ENCODE measurements around the gene COMMD6.
"Not testable (repeated sequence)": the region's sequence is repeated elsewhere in the genome, so short reads cannot be mapped to it uniquely, and the experiment has no call there.

Gene COMMD6

GRCh38 chr13:75549262-75550158, 11.9 kb upstream of the COMMD6 start, which contains the start of gene UCHL3:
TSS of gene UCHL3 (plus strand) at chr13:75549791. CDS start at chr13:75549821, 30 bp downstream.
- Mint-ChIP-seq H3K4me1 (ENCODE audit: low read depth) (peaks cover 48% of the 10 kb centered on the region), H3K27me3 (no peaks in the 10 kb centered on the region), H3K27ac (peak within 1 kb of the TSS; percentile 98)

GRCh38 chr13:75547917-75548316, 10.3 kb upstream of the COMMD6 start:
- no peak for DNase-seq
- H3K36me3 Mint-ChIP-seq (ENCODE audit: low read depth): peaks cover 12% of the 10 kb centered on the region
- no peak overlapping the region for H3K4me3 Mint-ChIP-seq
- no peaks in the 10 kb centered on the region for H3K27me3 Mint-ChIP-seq
- peaks cover 35% of the 10 kb centered on the region for H3K4me1 Mint-ChIP-seq (ENCODE audit: low read depth)
- H3K27ac Mint-ChIP-seq: no peak overlapping the region
- no peaks in the 10 kb centered on the region for H3K9me3 Mint-ChIP-seq

More at GRCh38 chr13:75549262-75550158, 11.9 kb upstream of the COMMD6 start, which contains the start of gene UCHL3:
- Mint-ChIP-seq H3K4me3 (peak within 1 kb of the TSS; percentile 87), H3K9me3 (no peaks in the 10 kb centered on the region), H3K36me3 (ENCODE audit: low read depth) (peaks cover 27% of the 10 kb centered on the region)
- peak; percentile 98 for DNase-seq

GRCh38 chr13:75545386-75545785, 7.7 kb upstream of the COMMD6 start:
- not testable (repeated sequence) for H3K27ac Mint-ChIP-seq; DNase-seq; H3K4me3 Mint-ChIP-seq; H3K9me3 Mint-ChIP-seq; H3K36me3 Mint-ChIP-seq (ENCODE audit: low read depth); H3K27me3 Mint-ChIP-seq
- peaks cover 16% of the 10 kb centered on the region for H3K4me1 Mint-ChIP-seq (ENCODE audit: low read depth)

DNA sequence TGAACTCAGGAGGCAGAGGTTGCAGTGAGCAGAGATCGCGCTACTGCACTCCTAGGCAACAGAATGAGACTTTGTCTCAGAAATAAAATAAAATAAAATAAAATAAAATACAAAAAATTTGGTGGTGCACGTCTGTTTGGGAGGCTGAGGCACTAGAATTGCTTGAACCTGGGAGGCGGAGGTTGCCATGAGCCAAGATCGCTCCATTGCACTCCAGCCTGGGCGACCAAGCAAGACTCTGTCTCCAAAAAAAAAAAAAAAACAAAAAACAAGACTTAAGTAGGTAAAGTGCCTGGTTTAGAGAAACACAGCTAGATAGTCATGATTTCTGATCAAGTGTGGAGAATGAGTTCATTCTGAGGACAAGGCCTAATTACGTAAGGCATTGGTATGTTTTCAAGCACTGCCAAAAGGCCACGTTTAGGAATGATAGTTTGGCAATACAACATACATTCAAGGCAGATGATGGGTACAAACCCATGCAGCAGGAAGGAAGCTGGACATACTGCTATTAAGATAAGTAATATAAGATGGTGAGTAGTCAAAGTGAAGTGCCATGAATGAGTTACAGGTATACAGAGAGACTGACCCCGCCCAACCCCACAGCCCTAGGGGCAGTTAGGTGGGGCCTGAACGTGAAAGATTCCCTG, 7.2 kb upstream of the COMMD6 start:
- no peaks in the 10 kb centered on the region for H3K36me3 Mint-ChIP-seq (ENCODE audit: low read depth)
- no peaks in the 10 kb centered on the region for H3K9me3 Mint-ChIP-seq
- H3K4me1 Mint-ChIP-seq (ENCODE audit: low read depth): peaks cover 13% of the 10 kb centered on the region
- DNase-seq: no peak
- H3K4me3 Mint-ChIP-seq: no peak overlapping the region
- no peak overlapping the region for H3K27ac Mint-ChIP-seq
- H3K27me3 Mint-ChIP-seq: no peaks in the 10 kb centered on the region

DNA sequence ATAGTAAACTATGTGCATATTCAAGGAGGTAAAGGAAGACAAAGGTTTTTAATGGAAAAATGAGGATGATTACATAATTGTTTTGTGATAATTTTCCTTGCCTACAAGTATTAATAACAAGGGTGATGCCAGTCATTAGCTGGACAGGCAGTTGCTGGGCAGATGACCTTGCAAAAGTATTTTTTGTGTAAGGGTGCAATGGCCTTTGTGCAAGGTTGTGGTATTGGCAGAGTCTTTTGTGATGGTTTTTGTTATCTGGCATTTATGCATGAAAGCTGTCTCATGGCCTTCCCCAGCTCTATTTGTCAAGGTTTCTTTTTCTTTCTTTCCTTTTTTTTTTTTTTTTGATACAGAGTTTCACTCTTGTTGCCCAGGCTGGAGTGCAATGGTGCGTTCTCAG, 4.3 kb upstream of the COMMD6 start:
- H3K27ac Mint-ChIP-seq: no peak overlapping the region

DNA sequence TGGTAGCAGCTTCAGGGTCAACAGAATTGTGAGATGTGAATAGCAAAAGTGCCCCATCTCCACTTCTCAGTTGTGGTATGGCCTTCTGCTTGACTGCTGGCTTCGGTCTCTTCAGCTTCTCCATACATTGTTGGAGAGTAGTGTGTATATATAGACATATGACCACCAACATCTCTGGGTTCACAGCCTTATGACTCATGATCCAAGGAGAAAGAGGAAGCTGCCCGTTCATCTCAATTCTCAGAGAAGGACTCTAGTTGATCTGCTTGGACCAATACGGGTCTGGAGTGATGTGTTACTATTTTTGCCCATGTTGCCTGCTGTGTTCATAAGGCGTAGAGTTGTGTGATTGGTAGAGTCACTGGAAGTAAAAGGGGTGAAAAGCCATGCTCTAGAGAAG, 3.6 kb upstream of the COMMD6 start:
- no peak for DNase-seq
- Mint-ChIP-seq H3K27me3 (no peaks in the 10 kb centered on the region), H3K9me3 (no peaks in the 10 kb centered on the region), H3K36me3 (ENCODE audit: low read depth) (peaks cover 20% of the 10 kb centered on the region), H3K4me1 (ENCODE audit: low read depth) (peaks cover 19% of the 10 kb centered on the region), H3K4me3 (no peak overlapping the region), H3K27ac (no peak overlapping the region)

More for the DNA sequence above, 4.3 kb upstream of the COMMD6 start:
- Mint-ChIP-seq H3K27me3 (no peaks in the 10 kb centered on the region), H3K4me1 (ENCODE audit: low read depth) (peaks cover 12% of the 10 kb centered on the region), H3K36me3 (ENCODE audit: low read depth) (peaks cover 14% of the 10 kb centered on the region), H3K4me3 (no peak overlapping the region), H3K9me3 (no peaks in the 10 kb centered on the region)
- no peak for DNase-seq

DNA sequence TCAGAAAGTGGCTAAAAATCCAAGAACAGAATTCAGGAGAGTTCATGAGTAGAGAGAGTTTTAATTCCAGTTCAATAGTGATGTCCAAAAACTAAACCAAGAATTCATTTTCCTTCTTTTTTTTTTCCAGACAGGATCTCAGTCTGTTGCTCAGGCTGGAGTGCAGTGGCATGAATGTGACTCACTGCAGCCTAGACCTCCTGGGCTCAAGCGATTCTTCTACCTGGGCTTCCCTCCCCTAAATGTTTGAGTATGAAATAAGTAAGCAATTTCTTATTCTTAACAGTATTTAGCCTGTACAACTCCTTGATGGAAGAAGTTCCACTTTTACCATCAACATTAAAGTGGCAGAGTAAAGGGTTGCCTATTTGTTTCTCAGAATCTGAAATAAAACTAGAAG, 3.8 kb downstream of the COMMD6 start:
- H3K27me3 Mint-ChIP-seq: no peaks in the 10 kb centered on the region
- no peak overlapping the region for H3K4me3 Mint-ChIP-seq
- peaks cover 71% of the 10 kb centered on the region for H3K4me1 Mint-ChIP-seq (ENCODE audit: low read depth)

DNA sequence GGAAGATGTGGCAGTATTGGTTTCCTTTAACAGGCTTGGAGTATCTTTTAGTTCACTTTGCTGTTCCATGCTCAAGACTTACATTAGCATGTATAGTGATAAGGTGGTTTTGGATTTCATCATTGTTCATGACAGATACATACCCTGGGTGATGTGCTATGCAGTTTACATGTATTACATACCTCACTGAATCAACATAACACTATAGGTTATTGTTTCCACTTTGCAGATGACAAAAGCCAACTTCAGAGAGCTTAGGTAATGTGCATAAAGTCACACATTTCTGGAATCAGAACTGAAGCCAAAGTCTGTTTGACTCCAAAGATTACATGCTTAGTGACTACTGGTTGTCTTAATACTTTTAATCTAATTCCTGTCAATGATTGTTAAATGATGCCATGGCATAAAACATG, 7.1 kb downstream of the COMMD6 start:
- H3K9me3 Mint-ChIP-seq: peaks cover 2% of the 10 kb centered on the region
- H3K4me3 Mint-ChIP-seq: no peak overlapping the region
- peaks cover 82% of the 10 kb centered on the region for H3K36me3 Mint-ChIP-seq (ENCODE audit: low read depth)
- H3K27ac Mint-ChIP-seq: peak overlapping the region; percentile 66
- no peak for DNase-seq
- peaks cover 57% of the 10 kb centered on the region for H3K4me1 Mint-ChIP-seq (ENCODE audit: low read depth)
- H3K27me3 Mint-ChIP-seq: no peaks in the 10 kb centered on the region

More for the DNA sequence above, 3.8 kb downstream of the COMMD6 start:
- Mint-ChIP-seq H3K27ac (no peak overlapping the region), H3K9me3 (no peaks in the 10 kb centered on the region), H3K36me3 (ENCODE audit: low read depth) (peaks cover 78% of the 10 kb centered on the region)
- DNase-seq: no peak

DNA sequence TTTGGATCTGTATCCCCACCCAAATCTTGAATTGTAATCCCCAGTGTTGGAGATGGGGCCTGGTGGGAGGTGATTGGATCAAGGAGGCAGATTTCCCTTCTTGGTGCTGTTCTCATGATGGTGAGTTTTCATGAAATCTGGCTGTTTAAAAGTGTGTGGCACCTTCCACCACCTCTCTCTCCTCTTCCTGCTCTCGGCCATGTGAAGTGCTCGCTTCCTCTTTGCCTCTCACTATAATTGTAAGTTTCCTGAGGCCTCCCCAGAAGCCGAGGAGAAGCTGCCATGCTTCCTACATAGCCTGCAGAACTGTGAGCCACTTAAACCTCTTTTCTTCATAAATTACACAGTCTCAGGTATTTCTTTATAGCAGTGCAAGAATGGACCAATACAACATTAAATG, 15.7 kb downstream of the COMMD6 start:
- Mint-ChIP-seq H3K27ac (no peak overlapping the region), H3K36me3 (ENCODE audit: low read depth) (peaks cover 19% of the 10 kb centered on the region), H3K27me3 (no peaks in the 10 kb centered on the region), H3K4me3 (no peak overlapping the region), H3K9me3 (peaks cover 7% of the 10 kb centered on the region), H3K4me1 (ENCODE audit: low read depth) (peaks cover 9% of the 10 kb centered on the region)
- no peak for DNase-seq

DNA sequence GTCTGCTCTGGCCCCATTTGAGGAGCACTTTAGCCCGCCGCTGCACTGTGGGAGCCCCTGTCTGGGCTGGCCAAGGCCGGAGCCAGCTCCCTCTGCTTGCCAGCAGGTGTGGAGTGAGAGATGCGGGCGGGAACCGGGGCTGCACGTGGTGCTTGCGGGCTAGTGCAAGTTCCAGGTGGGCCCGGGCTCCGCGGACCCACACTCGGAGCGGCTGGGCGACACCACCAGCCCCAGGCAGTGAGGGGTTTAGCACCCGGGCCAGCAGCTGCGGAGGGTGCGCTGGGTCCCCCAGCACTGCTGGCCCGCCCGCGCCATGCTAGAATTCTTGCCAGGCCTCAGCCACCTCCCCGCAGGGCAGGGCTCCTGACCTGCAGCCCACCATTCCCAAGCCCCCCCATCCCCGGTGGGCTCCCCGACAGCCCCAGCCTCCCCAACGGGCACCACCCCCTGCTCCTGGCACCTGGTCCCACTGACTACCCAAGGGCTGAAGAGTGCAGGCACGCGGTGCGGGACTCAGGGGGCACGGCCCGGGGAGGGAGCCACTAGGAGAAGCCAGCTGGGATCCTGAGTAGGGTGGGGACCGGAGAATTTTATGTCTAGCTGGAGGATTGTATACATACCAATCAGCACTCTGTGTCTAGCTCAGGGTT, 19.1 kb downstream of the COMMD6 start:
- Mint-ChIP-seq H3K4me1 (ENCODE audit: low read depth) (peaks cover 3% of the 10 kb centered on the region), H3K9me3 (peaks cover 7% of the 10 kb centered on the region), H3K4me3 (no peak overlapping the region), H3K27me3 (peaks cover 7% of the 10 kb centered on the region), H3K36me3 (ENCODE audit: low read depth) (no peaks in the 10 kb centered on the region), H3K27ac (no peak overlapping the region)
- DNase-seq: no peak

- Mint-ChIP-seq H3K27me3 (peaks cover 16% of the 10 kb centered on the region), H3K9me3 (no peaks in the 10 kb centered on the region), H3K27ac (no peak overlapping the region), H3K36me3 (ENCODE audit: low read depth) (no peaks in the 10 kb centered on the region), H3K4me3 (no peak overlapping the region), H3K4me1 (ENCODE audit: low read depth) (peaks cover 5% of the 10 kb centered on the region)
- DNase-seq: no peak
Measured at GRCh38 chr13:75514080-75514995, 23.3 kb downstream of the COMMD6 start.

GRCh38 chr13:75513271-75513670, 24.4 kb downstream of the COMMD6 start:
- no peak overlapping the region for H3K4me3 Mint-ChIP-seq
- peaks cover 5% of the 10 kb centered on the region for H3K4me1 Mint-ChIP-seq (ENCODE audit: low read depth)
- peaks cover 16% of the 10 kb centered on the region for H3K27me3 Mint-ChIP-seq
- no peak for DNase-seq
- H3K9me3 Mint-ChIP-seq: no peaks in the 10 kb centered on the region
- no peaks in the 10 kb centered on the region for H3K36me3 Mint-ChIP-seq (ENCODE audit: low read depth)
- no peak overlapping the region for H3K27ac Mint-ChIP-seq

GRCh38 chr13:75512253-75512652, 25.4 kb downstream of the COMMD6 start:
- H3K4me3 Mint-ChIP-seq: no peak overlapping the region
- peaks cover 16% of the 10 kb centered on the region for H3K27me3 Mint-ChIP-seq
- H3K27ac Mint-ChIP-seq: no peak overlapping the region
- H3K9me3 Mint-ChIP-seq: no peaks in the 10 kb centered on the region
- peaks cover 5% of the 10 kb centered on the region for H3K4me1 Mint-ChIP-seq (ENCODE audit: low read depth)
- DNase-seq: no peak
- H3K36me3 Mint-ChIP-seq (ENCODE audit: low read depth): no peaks in the 10 kb centered on the region
